ENCODE results near the gene PHLDA3. TPM values are rescaled to one million over a fixed set of nuclear protein-coding genes. Genes with fewer than 3 reads are reported as not detected.

PHLDA3 gene
- total and polyA plus RNA-seq, 7 donors, result 3.2 to 135 (median 93.4) TPM

- H3K27ac ChIP-seq, result peak overlapping the region; percentile 92 to 98 (median 96)
- peak; percentile 84 for DNase-seq
- intact Hi-C loops (cut with DNase I), result no loop called here
- TF ChIP-seq EP300 (IDR thresholded peaks at IDR 0.05), result peak in 3 of 4 donors; percentile 2 to 37 (median 6)
- TF ChIP-seq POLR2AphosphoS5 (IDR thresholded peaks at IDR 0.05), result peak; percentile 5 to 85 (median 56)
- TF ChIP-seq POLR2A (IDR thresholded peaks at IDR 0.05), result no peak
- no peak for TF ChIP-seq CTCF (IDR thresholded peaks at IDR 0.05)
- peaks cover 0 to 72% (median 65%) of the 10 kb centered on the region in 4 donors for H3K4me1 ChIP-seq
- WGBS, 2 donors, result 59 to 69% methylated on average over 10 of the region's 10 CpGs
- peak overlapping the region; percentile 71 to 92 (median 78) for H3K4me3 ChIP-seq
- H3K27me3 ChIP-seq, result no peaks in the 10 kb centered on the region
- no peaks in the 10 kb centered on the region for H3K9me3 ChIP-seq
- peaks cover 0 to 26% (median 6%) of the 10 kb centered on the region in 4 donors for H3K36me3 ChIP-seq
Measured at GRCh38 chr1:201501812-201502510, 33.0 kb upstream of the PHLDA3 start.

DNA sequence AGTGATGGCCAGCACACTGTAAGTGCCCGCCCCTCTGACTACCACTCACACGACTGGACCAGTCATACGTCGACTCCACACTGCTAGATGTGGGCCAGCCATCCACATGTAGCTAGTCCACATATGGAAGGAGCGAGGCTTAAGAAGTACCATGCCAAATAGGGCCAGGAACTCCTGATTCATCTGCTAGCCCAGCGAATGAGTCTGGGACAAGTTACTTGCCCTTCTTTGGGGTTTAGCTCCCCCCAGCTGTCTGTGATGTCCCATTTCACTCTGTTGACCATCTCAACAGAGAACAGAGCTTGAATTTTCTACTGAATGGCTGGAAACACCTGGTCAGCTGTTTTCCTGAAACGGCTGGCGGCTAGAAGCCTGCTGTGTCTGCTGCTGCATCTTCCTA, 32.2 kb upstream of the PHLDA3 start:
- WGBS, 2 donors, result 90 to 92% methylated on average over 8 of the region's 8 CpGs
- TF ChIP-seq POLR2AphosphoS5 (IDR thresholded peaks at IDR 0.05) (peak; percentile 71 to 88 (median 82)), EP300 (IDR thresholded peaks at IDR 0.05) (peak; percentile 10 to 91 (median 54)), POLR2A (IDR thresholded peaks at IDR 0.05) (no peak), CTCF (IDR thresholded peaks at IDR 0.05) (no peak)
- H3K27ac ChIP-seq, result peak overlapping the region; percentile 92 to 98 (median 96)
- peak; percentile 93 for DNase-seq
- H3K4me1 ChIP-seq, result peaks cover 0 to 81% (median 73%) of the 10 kb centered on the region in 4 donors
- intact Hi-C loops (cut with DNase I), result no loop called here
- peak overlapping the region; percentile 71 to 92 (median 78) for H3K4me3 ChIP-seq
- no peaks in the 10 kb centered on the region for H3K27me3 ChIP-seq
- H3K36me3 ChIP-seq, result peaks cover 0 to 26% (median 6%) of the 10 kb centered on the region in 4 donors
- no peaks in the 10 kb centered on the region for H3K9me3 ChIP-seq

GRCh38 chr1:201500670-201501120, 31.7 kb upstream of the PHLDA3 start:
- 68 to 73% methylated on average over 4 of the region's 4 CpGs for WGBS, 2 donors
- peaks cover 2 to 30% (median 7%) of the 10 kb centered on the region in 4 donors for H3K36me3 ChIP-seq
- H3K27me3 ChIP-seq, result no peaks in the 10 kb centered on the region
- peaks cover 0 to 84% (median 78%) of the 10 kb centered on the region in 4 donors for H3K4me1 ChIP-seq
- intact Hi-C loops (cut with DNase I), result no loop called here
- peak overlapping the region; percentile 92 to 98 (median 96) for H3K27ac ChIP-seq
- peak overlapping the region; percentile 5 to 85 (median 71) for H3K4me3 ChIP-seq
- DNase-seq, result peak; percentile 82
- TF ChIP-seq POLR2AphosphoS5 (IDR thresholded peaks at IDR 0.05) (peak in 3 of 4 donors; percentile 4 to 26 (median 6)), POLR2A (IDR thresholded peaks at IDR 0.05) (peak in 1 of 2 donors; percentile 15), EP300 (IDR thresholded peaks at IDR 0.05) (no peak)
- no peaks in the 10 kb centered on the region for H3K9me3 ChIP-seq

DNA sequence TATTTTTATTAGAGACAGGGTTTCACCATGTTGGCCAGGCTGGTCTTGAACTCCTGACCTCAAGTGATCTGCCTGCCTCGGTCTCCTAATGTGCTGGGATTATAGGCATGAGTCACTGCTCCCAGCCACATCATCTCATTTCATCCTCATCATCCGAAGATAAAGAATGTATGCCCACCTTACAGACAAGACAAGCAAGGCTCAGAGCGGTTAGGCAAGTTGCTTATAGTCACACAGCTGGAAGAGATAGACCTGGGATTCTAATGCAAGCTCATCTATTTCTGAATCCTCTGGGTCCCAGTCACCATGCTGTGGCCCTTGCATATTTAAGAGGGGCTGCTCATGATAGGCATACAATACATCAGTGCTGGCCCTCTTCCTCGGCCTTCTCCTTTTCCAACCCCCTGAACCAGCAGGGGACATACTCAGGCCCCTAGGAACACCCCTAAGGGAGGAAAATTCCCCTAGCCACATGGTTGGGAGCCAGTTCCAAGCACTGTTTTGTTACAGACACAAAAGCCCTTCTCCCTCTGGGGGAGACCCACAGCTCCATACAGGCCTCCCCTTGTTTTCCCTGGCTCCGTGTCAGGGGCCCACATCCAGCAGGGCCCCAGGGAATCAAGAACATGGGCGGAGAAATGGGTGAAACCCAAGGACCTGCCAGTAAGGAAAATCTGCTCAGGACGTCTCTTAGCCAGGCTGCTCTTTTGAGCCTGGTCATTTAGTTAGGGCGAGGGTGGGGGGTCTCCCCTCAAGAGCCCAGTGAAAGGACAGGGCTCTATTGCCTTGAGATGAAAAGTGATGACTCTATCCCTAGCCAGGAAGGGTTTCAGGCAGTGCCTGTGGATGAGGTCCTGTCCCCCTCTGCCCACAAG, 31.0 kb upstream of the PHLDA3 start:
- Histone ChIP-seq H3K4me3 (peak overlapping the region; percentile 5 to 85 (median 71)), H3K27ac (peak overlapping the region; percentile 92 to 98 (median 96)), H3K36me3 (peaks cover 8 to 36% (median 14%) of the 10 kb centered on the region in 4 donors), H3K27me3 (no peaks in the 10 kb centered on the region), H3K4me1 (peaks cover 0 to 86% (median 83%) of the 10 kb centered on the region in 4 donors), H3K9me3 (no peaks in the 10 kb centered on the region)
- no peak for DNase-seq
- intact Hi-C loops (cut with DNase I), result no loop called here
- WGBS, 2 donors, result 80 to 92% methylated on average over 8 of the region's 8 CpGs
- peak in 1 of 4 donors; percentile 48 for TF ChIP-seq POLR2AphosphoS5 (IDR thresholded peaks at IDR 0.05)
- no peak for TF ChIP-seq POLR2A (IDR thresholded peaks at IDR 0.05)
- TF ChIP-seq CTCF (IDR thresholded peaks at IDR 0.05), result no peak
- TF ChIP-seq EP300 (IDR thresholded peaks at IDR 0.05), result no peak

All from sigmoid colon (tissue), 7 donors.